ENCODE results near the gene ATAD2B.

Gene ATAD2B

DNA sequence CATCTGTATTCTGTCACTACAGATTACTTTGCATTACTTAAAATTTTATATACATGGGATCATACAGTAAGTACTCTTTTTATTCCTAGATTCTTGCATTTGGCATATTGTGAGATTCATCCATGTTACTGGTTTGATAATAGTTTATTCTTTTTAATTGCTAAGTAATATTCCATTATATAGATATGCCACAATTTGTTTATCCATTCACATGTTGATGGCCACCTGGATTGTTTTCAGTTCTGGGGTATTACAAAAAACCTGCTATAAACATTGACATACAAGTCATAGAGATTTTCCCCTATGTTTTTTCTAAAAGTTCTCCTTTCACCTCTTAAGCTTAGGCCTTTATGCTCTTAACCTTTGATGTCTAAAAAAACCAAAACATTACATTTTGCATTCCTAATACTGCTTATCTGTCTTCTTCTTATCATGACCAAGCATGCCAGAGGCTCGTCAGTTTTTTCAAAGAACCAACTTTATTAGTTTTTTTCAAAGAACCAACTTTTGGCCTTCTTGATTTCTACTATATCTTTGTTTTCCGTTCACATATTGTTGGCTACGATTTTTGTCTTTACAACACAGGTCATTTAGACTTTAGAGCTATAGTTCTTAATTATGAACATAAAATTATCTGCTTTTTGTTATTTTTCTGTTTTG is 86.9 kb downstream of the ATAD2B start:
- Histone ChIP-seq H3K4me3 (no peak overlapping the region), H3K36me3 (peaks cover 0 to 24% (median 8%) of the 10 kb centered on the region in 3 donors), H3K27me3 (no peaks in the 10 kb centered on the region), H3K9me3 (no peaks in the 10 kb centered on the region), H3K4me1 (peaks cover 0 to 5% (median 0%) of the 10 kb centered on the region in 4 donors), H3K27ac (no peak overlapping the region)
- no peak for TF ChIP-seq CTCF (IDR thresholded peaks at IDR 0.05)
- DNase-seq = no peak
- intact Hi-C loops (cut with DNase I; ENCODE audit: low total_unique reads) = no loop called here

- DNase-seq = no peak
- peaks cover 0 to 5% (median 0%) of the 10 kb centered on the region in 4 donors for H3K4me1 ChIP-seq
- no peaks in the 10 kb centered on the region for H3K27me3 ChIP-seq
- no peak overlapping the region for H3K4me3 ChIP-seq
- intact Hi-C loops (cut with DNase I; ENCODE audit: low total_unique reads) = no loop called here
- no peak for TF ChIP-seq CTCF (IDR thresholded peaks at IDR 0.05)
- H3K9me3 ChIP-seq = no peaks in the 10 kb centered on the region
- H3K36me3 ChIP-seq = peaks cover 0 to 24% (median 8%) of the 10 kb centered on the region in 3 donors
- H3K27ac ChIP-seq = no peak overlapping the region
Measured at GRCh38 chr2:23838996-23839395, 87.9 kb downstream of the ATAD2B start.

DNA sequence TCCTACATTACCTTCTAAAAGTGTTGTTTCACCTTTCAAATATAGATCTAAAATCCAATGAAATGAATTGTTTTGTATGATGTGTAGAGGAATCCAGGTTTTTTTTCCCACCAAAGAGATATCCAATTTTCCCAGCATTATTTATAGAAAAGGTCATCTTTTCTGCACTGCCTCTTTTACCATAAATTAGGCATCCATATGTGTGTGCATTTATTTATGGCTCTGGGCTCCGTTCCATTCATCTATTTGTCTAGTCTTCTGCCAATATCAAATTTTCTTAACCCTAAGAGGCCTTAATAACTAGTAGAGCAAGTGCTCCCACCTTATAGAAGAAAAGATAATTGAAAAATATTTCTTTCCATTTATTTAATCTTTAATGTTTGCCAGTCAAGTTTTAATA is 88.3 kb downstream of the ATAD2B start:
- DNase-seq = no peak
- TF ChIP-seq CTCF (IDR thresholded peaks at IDR 0.05) = no peak
- Histone ChIP-seq H3K36me3 (peaks cover 0 to 24% (median 8%) of the 10 kb centered on the region in 3 donors), H3K4me1 (peaks cover 0 to 5% (median 0%) of the 10 kb centered on the region in 4 donors), H3K27ac (no peak overlapping the region), H3K9me3 (no peaks in the 10 kb centered on the region), H3K27me3 (no peaks in the 10 kb centered on the region), H3K4me3 (no peak overlapping the region)
- intact Hi-C loops (cut with DNase I; ENCODE audit: low total_unique reads) = no loop called here

- Histone ChIP-seq H3K4me3 (no peak overlapping the region), H3K9me3 (no peaks in the 10 kb centered on the region), H3K27ac (no peak overlapping the region), H3K27me3 (no peaks in the 10 kb centered on the region), H3K36me3 (peaks cover 0 to 24% (median 8%) of the 10 kb centered on the region in 3 donors), H3K4me1 (peaks cover 0 to 5% (median 0%) of the 10 kb centered on the region in 4 donors)
- TF ChIP-seq CTCF (IDR thresholded peaks at IDR 0.05) = no peak
- intact Hi-C loops (cut with DNase I; ENCODE audit: low total_unique reads) = no loop called here
- no peak for DNase-seq
Measured at GRCh38 chr2:23837871-23838270, 89.1 kb downstream of the ATAD2B start.

DNA sequence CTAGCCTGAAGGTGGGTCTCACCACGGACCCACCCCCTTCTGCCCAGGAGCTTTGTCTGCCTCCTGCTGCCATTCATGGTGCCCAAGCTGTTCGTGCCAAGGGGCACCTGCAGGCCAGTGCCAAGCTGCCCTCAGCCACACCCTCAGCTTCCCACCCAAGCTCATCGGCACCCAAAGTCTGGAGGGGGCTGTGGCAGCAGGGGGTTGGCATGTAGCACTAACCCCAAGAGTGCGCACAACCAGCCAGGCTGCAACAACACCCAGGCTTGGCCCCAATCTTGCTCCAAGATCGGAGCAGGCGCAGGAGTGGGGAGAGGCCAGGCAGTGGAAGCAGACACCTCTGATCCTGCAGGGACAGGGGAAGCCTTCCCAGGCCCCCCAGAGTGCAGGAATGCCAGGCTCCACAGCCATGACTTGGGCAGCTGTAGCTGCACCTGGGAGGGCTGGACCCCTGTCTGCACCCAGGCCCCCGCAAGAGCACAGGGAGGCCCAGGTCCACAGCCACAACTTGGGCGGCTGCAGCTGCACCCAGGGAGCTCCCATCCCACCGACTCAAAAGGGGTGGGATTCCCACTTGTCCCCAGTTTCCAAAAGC is 89.9 kb downstream of the ATAD2B start:
- Histone ChIP-seq H3K27ac (no peak overlapping the region), H3K4me3 (no peak overlapping the region), H3K36me3 (peaks cover 0 to 24% (median 8%) of the 10 kb centered on the region in 3 donors), H3K9me3 (no peaks in the 10 kb centered on the region), H3K4me1 (no peaks in the 10 kb centered on the region), H3K27me3 (no peaks in the 10 kb centered on the region)
- no peak for TF ChIP-seq CTCF (IDR thresholded peaks at IDR 0.05)
- DNase-seq = no peak
- intact Hi-C loops (cut with DNase I; ENCODE audit: low total_unique reads) = no loop called here

All from tibial artery (tissue), 4 donors.